ENCODE data around the gene SYT7.

The SYT7 gene

GRCh38 chr11:61581931-61582330 is 1.1 kb upstream of the SYT7 start:
- DNase-seq (ENCODE audit: low read depth): no peak

GRCh38 chr11:61580271-61580888 is 496 bp downstream of the SYT7 start:
- no peak for DNase-seq (ENCODE audit: low read depth)

DNA sequence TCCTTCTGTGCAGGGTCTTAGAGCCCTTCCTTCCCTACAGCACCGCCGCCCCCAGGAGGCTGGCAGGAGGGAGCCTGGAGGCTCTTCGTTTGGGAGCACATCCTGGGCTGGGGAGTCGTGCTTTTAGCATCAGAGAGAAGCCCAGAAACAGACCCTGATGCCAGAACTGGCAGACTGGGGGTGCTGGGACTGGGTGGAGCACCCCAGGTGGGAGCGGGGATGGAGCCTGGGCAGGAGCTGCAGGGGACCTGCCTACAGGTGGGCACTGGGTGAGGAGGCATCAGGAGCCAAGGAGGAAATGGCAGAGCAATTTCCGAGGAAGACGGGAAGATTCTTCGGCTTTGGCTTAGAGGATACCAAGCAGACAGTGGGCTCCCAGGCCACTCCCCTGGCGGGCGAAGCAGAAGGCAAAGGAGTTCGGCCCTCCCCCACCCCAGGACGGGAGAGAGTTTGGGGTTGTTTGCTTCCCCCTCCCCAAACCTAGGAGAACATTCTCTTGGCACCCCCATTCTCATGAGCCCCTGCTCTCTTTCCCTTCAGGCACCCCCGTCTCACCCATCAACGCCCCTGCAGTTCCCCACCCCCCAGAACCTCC is 1.1 kb downstream of the SYT7 start:
- no peak for DNase-seq (ENCODE audit: low read depth)

DNA sequence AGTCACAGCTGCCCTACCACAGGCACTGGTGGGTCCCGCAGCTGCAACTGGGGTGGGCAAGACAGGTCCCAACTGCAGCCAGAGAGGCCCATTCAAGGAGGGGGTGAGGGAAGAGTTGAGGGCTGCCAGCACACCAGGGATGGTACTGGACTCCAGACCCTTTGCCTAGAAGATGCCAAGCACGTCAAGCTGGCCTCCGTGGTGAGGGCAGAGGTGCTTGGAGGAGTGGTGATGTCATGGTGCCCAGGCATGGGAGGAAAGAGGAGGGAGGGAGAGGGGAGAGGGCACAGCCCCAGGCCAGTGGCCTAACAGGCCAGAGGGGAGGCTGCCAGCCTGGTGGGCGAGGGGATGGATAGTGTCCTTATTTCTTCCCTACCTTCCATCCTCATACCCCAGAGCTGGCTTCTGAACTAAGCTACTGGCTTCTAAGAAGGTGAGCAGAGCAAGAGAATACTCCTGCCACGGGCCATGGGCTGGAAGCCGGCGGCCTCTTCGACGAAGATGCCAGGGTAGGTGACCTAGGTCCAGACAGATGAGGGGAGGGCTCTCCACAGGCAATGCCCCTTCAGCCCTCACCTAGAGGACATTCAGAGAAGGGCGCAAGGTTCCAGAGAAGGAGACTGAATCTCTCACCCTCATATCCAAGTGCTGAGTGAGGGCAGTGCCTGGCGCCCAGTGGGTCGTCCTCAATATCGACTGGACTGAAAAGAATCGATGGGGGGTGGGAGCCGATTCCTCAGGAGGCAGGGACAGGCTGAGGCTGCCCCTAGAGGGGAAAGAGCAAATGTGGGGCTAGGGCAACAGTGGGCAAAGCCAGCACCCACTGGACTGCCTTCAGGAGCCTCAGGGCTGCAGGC is 1.8 kb downstream of the SYT7 start:
- DNase-seq (ENCODE audit: low read depth): no peak

DNA sequence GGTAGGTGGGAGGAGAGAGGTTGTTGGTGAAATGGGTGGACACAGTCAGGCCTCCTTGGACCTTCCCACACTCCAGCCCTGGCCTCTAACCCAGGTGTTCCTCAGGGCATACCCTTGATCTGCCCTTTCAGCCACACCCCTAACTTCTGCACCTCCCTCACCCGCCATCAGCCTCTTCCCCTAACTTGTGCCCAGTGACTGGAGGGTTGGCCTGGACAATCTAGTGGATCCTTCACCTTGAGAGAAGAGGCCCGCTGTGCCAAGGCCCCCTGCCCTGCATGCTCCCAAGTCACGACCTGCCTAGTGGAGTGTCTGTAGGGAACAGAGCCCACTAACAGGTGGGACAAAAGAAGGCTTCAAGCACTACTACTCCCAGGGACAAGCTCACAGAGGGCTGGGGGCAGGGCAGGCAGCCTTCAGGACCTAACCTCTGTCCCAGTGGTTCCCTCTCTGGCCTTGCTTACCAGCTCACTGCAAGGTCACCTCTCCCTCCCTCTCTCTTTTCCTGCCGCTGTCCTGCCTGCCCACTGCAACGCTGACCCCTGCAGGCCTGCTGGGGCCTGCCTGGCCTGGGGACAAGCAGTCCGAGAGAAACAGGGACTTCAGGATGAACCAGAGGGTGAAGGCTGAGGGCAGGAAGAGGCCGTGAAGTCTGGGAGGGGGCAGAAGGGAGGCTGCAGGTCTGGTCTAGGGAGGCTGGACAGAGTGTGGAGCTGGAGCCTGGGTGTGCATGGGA is 3.3 kb downstream of the SYT7 start:
- DNase-seq (ENCODE audit: low read depth): no peak

GRCh38 chr11:61575886-61576861 is 4.7 kb downstream of the SYT7 start:
- DNase-seq (ENCODE audit: low read depth): no peak

- DNase-seq (ENCODE audit: low read depth): no peak
Observed at GRCh38 chr11:61574611-61575010, 6.3 kb downstream of the SYT7 start.

DNA sequence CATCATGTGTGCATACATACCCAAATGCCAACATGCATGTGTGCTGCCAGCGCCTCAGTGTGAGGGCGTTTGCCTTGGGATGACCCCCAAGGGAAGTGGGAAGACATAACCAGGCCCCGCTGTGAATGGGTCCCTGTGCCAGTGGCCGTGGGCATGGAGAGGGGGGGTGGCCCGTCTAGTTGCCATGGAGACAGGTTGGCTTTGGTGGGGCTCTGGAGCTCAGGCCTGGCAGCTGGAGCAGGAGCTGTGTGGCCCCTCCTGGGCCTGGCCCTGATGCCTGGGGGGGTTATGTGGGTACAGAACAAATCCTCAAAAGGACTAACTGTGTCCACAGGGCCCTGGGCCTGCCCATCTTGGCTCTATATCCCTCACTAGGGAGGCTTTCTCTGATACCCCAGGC is 8.0 kb downstream of the SYT7 start:
- no peak for DNase-seq (ENCODE audit: low read depth)

DNA sequence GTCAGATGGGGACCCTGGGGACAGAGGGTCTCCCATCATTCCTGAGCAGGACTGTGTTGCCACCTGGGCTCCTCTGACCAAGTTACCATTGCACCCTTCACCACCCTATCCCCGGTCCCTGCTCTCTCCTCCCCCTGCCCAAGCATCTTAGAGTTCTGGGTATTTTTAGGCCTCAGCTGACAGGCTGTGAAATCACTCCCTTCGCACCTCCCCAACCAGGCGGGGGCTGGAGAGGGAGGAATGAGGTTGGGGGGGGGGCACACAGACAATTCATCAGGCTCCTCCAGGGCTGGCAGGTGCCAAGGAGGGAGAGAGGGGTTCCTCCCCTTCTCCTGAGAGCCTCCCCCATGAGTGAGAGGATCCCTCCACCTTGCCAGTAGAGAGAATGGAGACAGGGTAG is 9.0 kb downstream of the SYT7 start:
- no peak for DNase-seq (ENCODE audit: low read depth)

DNA sequence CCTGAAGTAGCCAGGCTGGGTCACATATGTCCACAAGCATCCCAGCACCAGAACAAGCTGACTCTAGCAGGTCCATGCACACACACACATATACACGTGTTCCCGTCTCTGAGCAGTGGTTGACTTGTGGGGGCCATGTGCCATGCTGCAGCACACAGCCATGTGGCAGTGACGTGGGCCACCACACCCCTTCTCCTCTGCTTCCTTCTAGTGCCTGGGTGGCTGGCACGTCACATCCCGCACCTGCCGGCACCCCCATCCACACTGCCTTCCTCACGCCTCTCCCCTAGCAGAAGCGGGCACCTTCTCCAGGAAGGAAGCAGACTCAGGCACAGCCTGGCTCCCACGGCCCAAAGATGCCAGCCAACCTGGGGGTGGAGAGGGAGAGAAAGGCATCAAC is 9.5 kb downstream of the SYT7 start:
- DNase-seq (ENCODE audit: low read depth): no peak

GRCh38 chr11:61569701-61570100 is 11.2 kb downstream of the SYT7 start:
- DNase-seq (ENCODE audit: low read depth): no peak

GRCh38 chr11:61569018-61569417 is 11.9 kb downstream of the SYT7 start:
- DNase-seq (ENCODE audit: low read depth): no peak

DNA sequence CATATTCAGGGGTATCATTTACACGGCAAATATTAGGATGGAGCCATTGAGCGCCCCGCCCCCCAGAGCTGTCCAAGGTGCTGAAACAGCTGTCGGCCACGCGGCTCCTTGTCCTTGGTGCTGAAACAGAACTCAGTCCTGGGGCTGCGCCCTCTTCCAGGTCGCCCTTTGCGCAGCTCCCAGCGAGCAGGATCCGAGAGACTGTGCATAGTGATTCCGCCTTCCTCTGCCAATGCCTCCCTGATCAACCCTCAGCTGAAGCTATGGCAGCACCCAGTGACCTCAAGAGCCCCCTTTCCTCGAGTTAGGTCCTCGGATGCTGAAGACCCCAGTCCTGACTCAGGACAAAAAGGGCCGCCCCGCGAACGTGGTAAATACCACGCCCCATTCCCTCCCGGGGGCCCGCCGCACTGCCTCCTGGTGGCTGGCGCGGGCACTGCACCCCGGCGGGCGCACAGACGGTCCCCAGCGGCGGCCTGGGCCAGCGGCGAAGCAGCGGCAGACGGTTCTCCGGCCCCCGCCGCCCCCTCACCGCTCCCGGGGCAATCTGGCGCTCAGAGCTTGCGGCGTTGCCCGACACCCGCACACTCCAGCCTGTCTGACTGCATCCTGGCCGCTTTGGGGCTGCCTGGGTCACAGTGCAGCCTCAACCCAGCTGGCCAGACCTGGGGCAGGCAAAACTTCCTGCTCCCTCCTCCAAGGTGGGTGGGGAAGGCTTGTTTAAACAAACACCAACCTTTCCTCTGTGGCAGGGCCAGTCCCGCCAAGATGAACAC is 13.4 kb downstream of the SYT7 start:
- peak; percentile 65 for DNase-seq (ENCODE audit: low read depth)

- no peak for DNase-seq (ENCODE audit: low read depth)
Observed at GRCh38 chr11:61564936-61565696, 15.8 kb downstream of the SYT7 start.

DNA sequence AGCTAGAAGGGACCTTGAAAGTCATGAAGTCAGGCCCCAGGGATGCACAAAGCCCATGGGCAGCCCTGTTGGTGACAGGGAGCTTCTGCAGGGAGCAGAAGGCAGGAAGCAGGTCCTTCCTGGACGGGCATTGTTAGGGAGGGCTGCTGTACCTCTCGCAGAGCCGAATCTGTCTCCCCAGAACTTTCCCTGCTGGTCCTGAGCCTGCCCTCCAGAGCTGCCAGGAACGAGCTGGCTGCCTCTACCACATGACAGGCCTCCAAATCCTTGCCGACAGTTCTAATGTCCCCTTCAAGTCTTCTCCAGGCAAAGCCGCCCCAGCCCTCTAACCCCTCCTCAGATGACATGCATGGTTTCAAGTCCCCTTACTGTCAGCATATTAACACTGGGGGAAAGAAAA is 20.1 kb downstream of the SYT7 start:
- DNase-seq (ENCODE audit: low read depth): no peak

DNA sequence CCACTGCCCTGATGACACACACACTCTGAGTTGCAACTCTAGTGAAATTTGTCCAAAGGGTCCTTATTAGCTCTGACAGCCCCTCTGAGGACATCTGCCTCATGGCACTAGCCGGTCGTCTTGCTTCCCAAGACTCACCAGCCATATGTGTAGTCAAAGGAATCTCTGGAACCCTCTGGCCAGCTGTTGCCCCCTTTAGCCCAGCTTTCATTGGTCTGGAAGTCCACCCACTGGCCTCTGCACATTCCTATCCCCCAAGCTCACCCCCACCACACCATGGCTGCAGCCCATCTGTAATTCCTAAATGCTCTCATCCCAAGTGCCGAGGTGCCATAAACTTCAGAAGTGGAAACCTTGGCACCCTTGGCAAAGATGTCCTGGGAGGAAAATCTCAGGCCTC is 24.3 kb downstream of the SYT7 start:
- no peak for DNase-seq (ENCODE audit: low read depth)

- DNase-seq (ENCODE audit: low read depth): no peak
Observed at GRCh38 chr11:61555978-61556377, 24.9 kb downstream of the SYT7 start.

DNA sequence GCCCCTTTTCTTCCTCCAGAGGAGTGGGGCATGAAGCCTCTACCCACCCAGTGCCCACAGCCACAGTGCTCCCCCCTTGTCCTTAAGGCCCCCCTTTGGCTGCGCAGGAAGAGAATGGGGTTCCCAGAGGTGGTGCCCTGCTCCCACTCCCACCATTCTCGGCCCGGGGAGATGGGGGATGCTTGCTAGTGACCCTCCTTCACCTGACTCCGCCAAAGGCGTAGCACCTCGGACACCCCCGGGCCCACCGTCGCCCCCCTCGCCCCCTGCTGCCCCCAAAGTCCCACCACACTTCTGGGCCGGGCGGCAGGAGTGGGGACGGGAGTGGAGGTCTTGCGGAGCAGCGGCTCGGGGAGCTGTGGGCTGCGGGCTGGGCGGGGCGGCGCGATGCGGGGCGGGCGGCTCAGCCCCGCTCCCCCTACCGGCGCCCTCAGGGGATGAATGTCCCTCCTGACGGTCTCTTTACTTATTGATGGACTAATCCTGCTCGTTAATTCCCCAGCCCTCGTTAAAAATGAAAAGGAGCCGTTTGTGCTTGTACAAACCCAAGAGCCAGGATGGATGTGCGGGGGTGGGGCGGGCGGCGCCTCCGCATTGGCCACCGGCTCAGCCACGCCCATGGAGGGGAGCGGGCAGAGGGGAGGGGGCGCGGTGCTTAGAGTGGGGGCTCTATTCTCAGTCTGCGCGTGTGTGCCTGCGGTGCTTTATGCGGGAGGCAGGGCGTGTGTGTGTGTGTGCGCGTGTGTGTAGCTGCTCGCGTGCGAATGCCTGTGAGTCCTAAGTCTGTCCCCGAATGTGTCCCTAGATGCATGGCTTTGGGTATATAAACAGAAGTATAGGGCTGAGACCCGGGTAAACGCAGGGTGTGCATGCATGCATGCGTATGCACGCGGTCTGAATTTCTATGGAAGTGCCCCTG is 25.6 kb downstream of the SYT7 start:
- no peak for DNase-seq (ENCODE audit: low read depth)

All from activated T-cell treated with anti-CD3 and anti-CD28 coated beads for 24 hours (primary cell).